Measurements from ENCODE around the gene SLC29A3.

DNA sequence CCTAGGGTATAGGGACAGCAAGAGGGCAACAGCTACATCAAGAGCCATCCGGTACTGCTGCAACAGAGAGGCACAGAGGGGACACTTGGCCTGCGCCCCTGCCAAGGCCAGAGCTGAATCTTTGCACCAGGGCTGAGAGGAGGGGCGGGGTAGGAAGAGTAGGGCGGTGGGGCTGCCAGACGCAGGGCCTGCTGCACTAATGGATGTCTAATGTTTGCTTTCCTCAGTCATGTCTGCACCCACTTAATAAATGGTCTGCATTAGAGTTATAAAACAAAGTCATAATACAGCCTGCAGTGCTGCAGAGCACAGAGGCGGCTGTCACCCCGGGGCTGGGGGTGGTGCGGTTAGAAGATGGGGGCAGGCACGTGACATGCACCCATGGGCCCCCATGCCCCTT, 42.2 kb upstream of the SLC29A3 start:
- TF ChIP-seq, protein P1, sequence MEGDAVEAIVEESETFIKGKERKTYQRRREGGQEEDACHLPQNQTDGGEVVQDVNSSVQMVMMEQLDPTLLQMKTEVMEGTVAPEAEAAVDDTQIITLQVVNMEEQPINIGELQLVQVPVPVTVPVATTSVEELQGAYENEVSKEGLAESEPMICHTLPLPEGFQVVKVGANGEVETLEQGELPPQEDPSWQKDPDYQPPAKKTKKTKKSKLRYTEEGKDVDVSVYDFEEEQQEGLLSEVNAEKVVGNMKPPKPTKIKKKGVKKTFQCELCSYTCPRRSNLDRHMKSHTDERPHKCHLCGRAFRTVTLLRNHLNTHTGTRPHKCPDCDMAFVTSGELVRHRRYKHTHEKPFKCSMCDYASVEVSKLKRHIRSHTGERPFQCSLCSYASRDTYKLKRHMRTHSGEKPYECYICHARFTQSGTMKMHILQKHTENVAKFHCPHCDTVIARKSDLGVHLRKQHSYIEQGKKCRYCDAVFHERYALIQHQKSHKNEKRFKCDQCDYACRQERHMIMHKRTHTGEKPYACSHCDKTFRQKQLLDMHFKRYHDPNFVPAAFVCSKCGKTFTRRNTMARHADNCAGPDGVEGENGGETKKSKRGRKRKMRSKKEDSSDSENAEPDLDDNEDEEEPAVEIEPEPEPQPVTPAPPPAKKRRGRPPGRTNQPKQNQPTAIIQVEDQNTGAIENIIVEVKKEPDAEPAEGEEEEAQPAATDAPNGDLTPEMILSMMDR (IDR thresholded peaks at IDR 0.05): no peak
- TF ChIP-seq POLR2A (IDR thresholded peaks at IDR 0.05): no peak
